SK-N-SH (cell line): ENCODE results near the gene ROBO1. TPM values are rescaled to one million over a fixed set of nuclear protein-coding genes. Genes with fewer than 3 reads are reported as not detected.

ENCODE experiments used
- CTCF ChIA-PET: fragments of 300-600, 350-600 bp; formaldehyde crosslinking; extraction: SDS; loops from one replicate; lab custom pipeline; 2021; lab: Yijun Ruan, JAX
- POLR2A ChIA-PET: fragments of 350-600 bp; sonication (Branson Sonifier 250); formaldehyde crosslinking; extraction: SDS; loops from one replicate; lab custom pipeline; 2020; ENCODE audit warnings: antibody characterized with exemption, inconsistent platforms; lab: Yijun Ruan, JAX
- DNase-seq: peaks from one replicate; pipeline ENCODE4 v3.0.0; 2012
- H2AFZ ChIP-seq: fragments of 200-600 bp; sonication (generic); 2 replicates; pipeline ENCODE4 v1.8.1; 2016; ENCODE audit warnings: antibody characterized with exemption, mild to moderate bottlenecking, low read depth
- H3F3A ChIP-seq: fragments of 200-600 bp; sonication (generic); replicated peaks from 2 replicates; pipeline ENCODE3; 2016; ENCODE audit warnings: antibody characterized with exemption, mild to moderate bottlenecking; ENCODE audit not compliant: insufficient read depth
- H3K27ac ChIP-seq, 2 experiments: fragments of 200-500 bp in 1 of 2; fragments of 200-600 bp in 1 of 2; sonication (Bioruptor generic) in 1 of 2; sonication (generic), shearing (Covaris generic) in 1 of 2; 2 replicates each; pipeline versions ENCODE4 v1.5.1 to v1.6.1; 2014 to 2016; ENCODE audit warnings: low read depth in 2 of 2, inconsistent platforms in 1 of 2, low read length in 1 of 2, mild to moderate bottlenecking in 1 of 2, mixed read lengths in 1 of 2
- H3K27me3 ChIP-seq: fragments of 200-600 bp; sonication (generic), shearing (Covaris generic); 2 replicates; pipeline ENCODE4 v1.6.1; 2016; ENCODE audit warnings: mixed run types; ENCODE audit not compliant: insufficient read depth
- H3K36me3 ChIP-seq, 2 experiments: fragments of 200-500 bp in 1 of 2; fragments of 200-600 bp in 1 of 2; sonication (Bioruptor generic) in 1 of 2; sonication (generic) in 1 of 2; replicated peaks in 1 of 2; 2 replicates each; pipeline versions ENCODE3 to v1.5.1; 2014 to 2016; ENCODE audit warnings: low read length in 1 of 2, mild to moderate bottlenecking in 1 of 2; ENCODE audit not compliant: insufficient read depth in 2 of 2, control insufficient read depth in 1 of 2
- H3K4me1 ChIP-seq, 2 experiments: fragments of 200-500 bp in 1 of 2; fragments of 200-600 bp in 1 of 2; sonication (Bioruptor generic) in 1 of 2; sonication (generic), shearing (Covaris generic) in 1 of 2; 2 replicates each; pipeline versions ENCODE4 v1.5.1 to v1.6.1; 2014 to 2016; ENCODE audit warnings: low read depth in 1 of 2, low read length in 1 of 2, mixed run types in 1 of 2; ENCODE audit not compliant: insufficient read depth in 2 of 2, control insufficient read depth in 1 of 2
- H3K4me2 ChIP-seq: fragments of 200-600 bp; sonication (generic), shearing (Covaris generic); 2 replicates; pipeline ENCODE4 v1.6.1; 2017; ENCODE audit warnings: mixed run types
- H3K4me3 ChIP-seq, 2 experiments: fragments of 200-500 bp in 1 of 2; fragments of 200-600 bp in 1 of 2; sonication (Bioruptor generic) in 1 of 2; sonication (generic), shearing (Covaris generic) in 1 of 2; 2 replicates each; pipeline versions ENCODE4 v1.5.1 to v1.8.1; 2014 to 2016; ENCODE audit warnings: low read depth in 2 of 2, inconsistent platforms in 1 of 2, low read length in 1 of 2, mild to moderate bottlenecking in 1 of 2, mixed read lengths in 1 of 2, moderate library complexity in 1 of 2
- H3K79me2 ChIP-seq: fragments of 200-600 bp; sonication (generic); 2 replicates; pipeline ENCODE4 v1.8.1; 2017; ENCODE audit warnings: mild to moderate bottlenecking; ENCODE audit not compliant: insufficient read depth
- H3K9ac ChIP-seq: fragments of 200-600 bp; sonication (generic); 2 replicates; pipeline ENCODE4 v1.6.1; 2017; ENCODE audit warnings: mixed run types
- H3K9me2 ChIP-seq: fragments of 200-600 bp; sonication (generic); 2 replicates; pipeline ENCODE4 v1.6.1; 2017; ENCODE audit warnings: mixed run types
- H3K9me3 ChIP-seq: fragments of 200-600 bp; sonication (generic); 2 replicates; pipeline ENCODE4 v1.6.1; 2017; ENCODE audit warnings: mixed run types, mild to moderate bottlenecking, moderate library complexity
- H4K20me1 ChIP-seq: fragments of 200-600 bp; sonication (generic); 2 replicates; pipeline ENCODE4 v1.6.1; 2017; ENCODE audit warnings: mild to moderate bottlenecking, mixed run types; ENCODE audit not compliant: insufficient read depth
- CTCF ChIP-seq: fragments of 200-600 bp; sonication (generic); IDR thresholded peaks from 2 replicates; pipeline ENCODE4 v1.6.1; 2017; ENCODE audit warnings: antibody characterized with exemption, mild to moderate bottlenecking, moderate library complexity
- FOXJ3 ChIP-seq: sonication (generic); formaldehyde crosslinking; IDR thresholded peaks from 2 replicates; pipeline ENCODE4 v1.5.1; 2020; ENCODE audit warnings: mild to moderate bottlenecking, missing genetic modification reagents
- MXI1 ChIP-seq: IDR thresholded peaks from 2 replicates; pipeline ENCODE4 v1.6.1; 2012; ENCODE audit warnings: mild to moderate bottlenecking, low read depth, low read length, improper control_type of control experiment
- RAD21 ChIP-seq: IDR thresholded peaks from 2 replicates; pipeline ENCODE4 v1.6.1; 2012; ENCODE audit warnings: mild to moderate bottlenecking, low read length
- REST ChIP-seq: IDR thresholded peaks from 2 replicates; pipeline ENCODE4 v1.6.1; 2012; ENCODE audit warnings: mild to moderate bottlenecking, low read depth, low read length, moderate library complexity
- RXRA ChIP-seq: IDR thresholded peaks from 2 replicates; pipeline ENCODE4 v1.4.0; 2012; ENCODE audit warnings: low read depth, mild to moderate bottlenecking, borderline replicate concordance
- SMC3 ChIP-seq: IDR thresholded peaks from 2 replicates; pipeline ENCODE4 v1.6.1; 2012; ENCODE audit warnings: low read depth, low read length, improper control_type of control experiment
- TAF1 ChIP-seq: IDR thresholded peaks from 2 replicates; pipeline ENCODE4 v1.6.1; 2012; ENCODE audit warnings: low read depth, mild to moderate bottlenecking, low read length, moderate library complexity, borderline replicate concordance
- USF1 ChIP-seq: IDR thresholded peaks from 2 replicates; pipeline ENCODE4 v1.4.0; 2012; ENCODE audit warnings: low read depth, borderline replicate concordance
- YY1 ChIP-seq: IDR thresholded peaks from 2 replicates; pipeline ENCODE4 v1.4.0; 2012; ENCODE audit warnings: low read depth, mild to moderate bottlenecking
- ZBTB33 ChIP-seq: IDR thresholded peaks from 2 replicates; pipeline ENCODE4 v1.4.0; 2012; ENCODE audit warnings: low read depth, borderline replicate concordance
- WGBS: methylation state at CpG from one replicate; pipeline ENCODE4 v1.1.6; 2017; ENCODE audit warnings: low lambda C conversion rate; 5-methylcytosine and 5-hydroxymethylcytosine counted together
- polyA plus RNA-seq, 3 experiments: library from polyadenylated mRNA; depleted of rRNA; stranded (reverse); fragments of >200 nt; gene quantifications; 2 replicates each; pipeline ENCODE4 v1.2.3, GENCODE V29; 2012

The ROBO1 gene
- polyA plus RNA-seq, 1 of the 3 experiments (the other 2 are of a cell fraction), result 22.7 TPM

GRCh38 chr3:78856164-78856563 lies 911.6 kb downstream of the ROBO1 start:
- no peak for DNase-seq
- H3K4me1 ChIP-seq, result no peaks in the 10 kb centered on the region; a peak in 1 of 4 replicates
- no peaks in the 10 kb centered on the region for H3K27me3 ChIP-seq
- no peaks in the 10 kb centered on the region for H3K9me2 ChIP-seq
- TF ChIP-seq USF1 (no peak), MXI1 (no peak), ZBTB33 (no peak), FOXJ3 (no peak), CTCF (no peak), RAD21 (no peak), YY1 (no peak), RXRA (no peak), REST (no peak), TAF1 (no peak), SMC3 (no peak)
- H4K20me1 ChIP-seq, result no peaks in the 10 kb centered on the region
- H2AFZ ChIP-seq, result no peak overlapping the region
- ChIA-PET CTCF (interaction anchor here (0.7 to 1.5 kb wide), 3 partner anchors 15 to 132 kb away, joined by 3 to 4 read pairs (median 3); no protein-coding TSS in a partner anchor), POLR2A (no interaction called here)
- no peak overlapping the region for H3K27ac ChIP-seq
- H3K36me3 ChIP-seq, result no peaks in the 10 kb centered on the region
- no peak overlapping the region for H3K4me3 ChIP-seq
- no peak overlapping the region for H3K9ac ChIP-seq
- H3K9me3 ChIP-seq, result no peaks in the 10 kb centered on the region
- H3F3A ChIP-seq, result no peaks in the 10 kb centered on the region
- WGBS, result 89% methylated on average over 2 of the region's 2 CpGs
- peaks cover 7% of the 10 kb centered on the region; the same call in 1 of the 2 replicates for H3K79me2 ChIP-seq
- no peak overlapping the region for H3K4me2 ChIP-seq
